Measurements from ENCODE around the gene SLC16A6.

DNA sequence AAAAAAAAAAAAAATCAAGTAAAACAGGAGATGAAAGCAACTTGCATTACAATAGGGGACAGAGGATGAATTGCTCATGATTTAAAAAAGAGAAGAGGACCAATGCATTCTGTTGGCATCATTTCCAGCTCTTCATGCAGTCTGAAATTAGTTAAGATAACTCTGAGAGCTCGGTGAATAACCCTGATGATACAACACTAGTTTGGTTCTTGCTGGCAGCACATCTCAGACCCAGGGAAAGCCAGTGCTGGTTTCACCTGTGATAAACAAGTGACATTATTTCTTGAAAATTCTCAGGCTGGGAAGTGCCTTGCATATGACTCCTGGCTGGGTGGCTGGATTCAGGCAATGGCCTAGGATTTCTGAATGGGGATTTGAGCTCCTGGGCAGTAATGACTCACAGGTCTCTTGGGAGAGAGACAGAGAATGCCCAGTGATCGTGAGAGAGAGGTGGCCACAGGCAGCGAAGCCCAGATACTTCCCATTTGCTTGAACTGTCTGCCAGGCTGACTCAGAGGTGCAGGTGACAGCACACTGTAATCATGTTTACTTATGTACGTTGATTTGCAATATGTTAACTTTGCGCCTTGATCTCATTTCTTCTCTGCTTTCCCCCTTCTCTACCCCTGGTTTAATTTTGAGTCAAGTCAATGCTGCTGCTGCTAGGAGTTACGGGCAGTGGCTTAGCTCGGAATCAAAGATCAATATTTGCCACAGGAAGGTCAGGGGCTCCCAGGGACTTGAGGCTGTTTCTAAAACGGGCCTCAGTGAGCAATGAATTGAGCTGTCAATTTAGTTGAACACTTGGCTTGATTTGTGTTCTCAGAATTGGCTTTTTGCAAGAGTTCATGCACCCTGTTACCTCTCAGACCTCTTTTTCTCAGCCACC is 27.4 kb upstream of the SLC16A6 start:
- TF ChIP-seq, protein P1, sequence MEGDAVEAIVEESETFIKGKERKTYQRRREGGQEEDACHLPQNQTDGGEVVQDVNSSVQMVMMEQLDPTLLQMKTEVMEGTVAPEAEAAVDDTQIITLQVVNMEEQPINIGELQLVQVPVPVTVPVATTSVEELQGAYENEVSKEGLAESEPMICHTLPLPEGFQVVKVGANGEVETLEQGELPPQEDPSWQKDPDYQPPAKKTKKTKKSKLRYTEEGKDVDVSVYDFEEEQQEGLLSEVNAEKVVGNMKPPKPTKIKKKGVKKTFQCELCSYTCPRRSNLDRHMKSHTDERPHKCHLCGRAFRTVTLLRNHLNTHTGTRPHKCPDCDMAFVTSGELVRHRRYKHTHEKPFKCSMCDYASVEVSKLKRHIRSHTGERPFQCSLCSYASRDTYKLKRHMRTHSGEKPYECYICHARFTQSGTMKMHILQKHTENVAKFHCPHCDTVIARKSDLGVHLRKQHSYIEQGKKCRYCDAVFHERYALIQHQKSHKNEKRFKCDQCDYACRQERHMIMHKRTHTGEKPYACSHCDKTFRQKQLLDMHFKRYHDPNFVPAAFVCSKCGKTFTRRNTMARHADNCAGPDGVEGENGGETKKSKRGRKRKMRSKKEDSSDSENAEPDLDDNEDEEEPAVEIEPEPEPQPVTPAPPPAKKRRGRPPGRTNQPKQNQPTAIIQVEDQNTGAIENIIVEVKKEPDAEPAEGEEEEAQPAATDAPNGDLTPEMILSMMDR (conservative IDR thresholded peaks at IDR 0.05; ENCODE audit: low read depth, low read length) = no peak
- TF ChIP-seq EZH2 (IDR thresholded peaks at IDR 0.05; ENCODE audit: low read length, unreplicated experiment) (no peak), EZH2phosphoT487 (IDR thresholded peaks at IDR 0.05; ENCODE audit: borderline replicate concordance, low read length) (no peak)

All from PC-3 (cell line).